Liver (tissue), 9 donors: ENCODE measurements around the gene TFDP1. TPM values are rescaled to one million over a fixed set of nuclear protein-coding genes. Genes with fewer than 3 reads are reported as not detected.

Experiments used
- DNase-seq: peaks from one replicate; pipeline ENCODE4 v3.0.0-alpha.2; 2017; ENCODE audit warnings: low spot score
- H3K27ac ChIP-seq, 2 donors: one replicate each; pipeline ENCODE4 v1.7.0; 2013; ENCODE audit warnings: inconsistent platforms in 2 of 2, low read length in 2 of 2, control low read depth in 1 of 2, low read depth in 1 of 2, mild to moderate bottlenecking in 1 of 2
- H3K27me3 ChIP-seq, 4 donors: one replicate each; pipeline versions ENCODE4 v1.6.1 to v1.7.0; 2013; ENCODE audit warnings: low read length in 3 of 4, inconsistent platforms in 1 of 4, mild to moderate bottlenecking in 1 of 4, moderate library complexity in 1 of 4; ENCODE audit not compliant: control insufficient read depth in 4 of 4, insufficient read depth in 4 of 4
- H3K36me3 ChIP-seq, 4 donors: one replicate each; pipeline versions ENCODE4 v1.6.1 to v1.7.0; 2013; ENCODE audit warnings: low read length in 3 of 4, mild to moderate bottlenecking in 3 of 4, low read depth in 1 of 4, moderate library complexity in 1 of 4; ENCODE audit not compliant: control insufficient read depth in 4 of 4, insufficient read depth in 3 of 4
- H3K4me1 ChIP-seq, 4 donors: one replicate each; pipeline versions ENCODE4 v1.6.1 to v1.7.0; 2013; ENCODE audit warnings: low read length in 3 of 4, mild to moderate bottlenecking in 3 of 4, moderate library complexity in 1 of 4; ENCODE audit not compliant: control insufficient read depth in 4 of 4, insufficient read depth in 4 of 4
- H3K4me3 ChIP-seq, 3 donors: one replicate each; pipeline versions ENCODE4 v1.6.1 to v1.7.0; 2013; ENCODE audit warnings: low read length in 3 of 3, control low read depth in 1 of 3, low read depth in 1 of 3, mild to moderate bottlenecking in 1 of 3
- H3K9ac ChIP-seq, 2 donors: one replicate each; pipeline ENCODE4 v1.7.0; 2013; ENCODE audit warnings: low read length in 2 of 2, mild to moderate bottlenecking in 2 of 2, moderate library complexity in 2 of 2, control low read depth in 1 of 2, low read depth in 1 of 2
- H3K9me3 ChIP-seq, 4 donors: one replicate each; pipeline versions ENCODE4 v1.6.1 to v1.7.0; 2013; ENCODE audit warnings: low read length in 3 of 4; ENCODE audit not compliant: control insufficient read depth in 4 of 4
- EGR1 ChIP-seq, 2 donors: IDR thresholded peaks; 2 replicates each; pipeline ENCODE4 v1.6.1; 2016 to 2018; ENCODE audit warnings: antibody characterized with exemption in 2 of 2, low read depth in 2 of 2
- FOXA1 ChIP-seq: IDR thresholded peaks from 2 replicates; pipeline ENCODE4 v1.6.1; 2016; ENCODE audit warnings: antibody characterized with exemption
- FOXA2 ChIP-seq: IDR thresholded peaks from 2 replicates; pipeline ENCODE4 v1.6.1; 2016; ENCODE audit warnings: antibody characterized with exemption
- GABPA ChIP-seq, 2 donors: IDR thresholded peaks in 1 of 2; conservative IDR thresholded peaks in 1 of 2; 2 replicates each; pipeline ENCODE4 v1.6.1; 2016; ENCODE audit warnings: antibody characterized with exemption in 2 of 2, mild to moderate bottlenecking in 1 of 2, moderate library complexity in 1 of 2
- HNF4A ChIP-seq, 2 donors: conservative IDR thresholded peaks; 2 replicates each; pipeline ENCODE4 v1.6.1; 2016; ENCODE audit warnings: antibody characterized with exemption in 2 of 2, mild to moderate bottlenecking in 2 of 2
- HNF4G ChIP-seq: IDR thresholded peaks from 2 replicates; pipeline ENCODE4 v1.6.1; 2016; ENCODE audit warnings: antibody characterized with exemption
- JUND ChIP-seq, 2 donors: IDR thresholded peaks; 2 replicates each; pipeline ENCODE4 v1.6.1; 2016; ENCODE audit warnings: antibody characterized with exemption in 2 of 2
- NR2F2 ChIP-seq: IDR thresholded peaks from 2 replicates; pipeline ENCODE4 v1.6.1; 2016; ENCODE audit warnings: antibody characterized with exemption
- RAD21 ChIP-seq, 2 donors: IDR thresholded peaks; 2 replicates each; pipeline ENCODE4 v1.6.1; 2016; ENCODE audit warnings: antibody characterized with exemption in 2 of 2, mild to moderate bottlenecking in 2 of 2
- REST ChIP-seq: IDR thresholded peaks from 2 replicates; pipeline ENCODE4 v1.6.1; 2016; ENCODE audit warnings: antibody characterized with exemption, mild to moderate bottlenecking
- RXRA ChIP-seq, 2 donors: IDR thresholded peaks; 2 replicates each; pipeline ENCODE4 v1.6.1; 2017 to 2018; ENCODE audit warnings: antibody characterized with exemption in 2 of 2, mild to moderate bottlenecking in 1 of 2
- SP1 ChIP-seq: IDR thresholded peaks from 2 replicates; pipeline ENCODE4 v1.6.1; 2018; ENCODE audit warnings: antibody characterized with exemption, mild to moderate bottlenecking
- TAF1 ChIP-seq: conservative IDR thresholded peaks from 2 replicates; pipeline ENCODE4 v1.6.1; 2016; ENCODE audit warnings: antibody characterized with exemption, mild to moderate bottlenecking
- YY1 ChIP-seq: IDR thresholded peaks from 2 replicates; pipeline ENCODE4 v1.6.1; 2016; ENCODE audit warnings: antibody characterized with exemption, mild to moderate bottlenecking
- WGBS: extraction: QIAGEN DNeasy Blood & Tissue Kit; methylation state at CpG from one replicate; pipeline ENCODE4 v1.1.7; 2013; 5-methylcytosine and 5-hydroxymethylcytosine counted together
- polyA plus RNA-seq, 2 donors: library from polyadenylated mRNA; stranded (reverse) in 1 of 2; unstranded in 1 of 2; fragments of 200-250 nt in 1 of 2; fragments of >200 nt in 1 of 2; fragmentation: Nextera tagmentation in 1 of 2; extraction: Ambion mirVana in 1 of 2; gene quantifications; one replicate each; pipeline versions ENCODE4 v1.2.1 to v1.2.3, GENCODE V29; 2013 to 2015
- total RNA-seq, 2 donors: library from RNA; depleted of rRNA; stranded (reverse); fragments of >200 nt; gene quantifications; one replicate each; pipeline ENCODE4 v1.2.3, GENCODE V29; 2014
- TF ChIP-seq, protein P1 (sequence below): fragments of 150-350 bp; IDR thresholded peaks from 2 replicates; pipeline ENCODE4 v1.5.1; 2017; ENCODE audit warnings: improper control_type of control experiment, low read depth, low read length; ENCODE audit not compliant: missing input control
- TF ChIP-seq, protein P2 (sequence below): IDR thresholded peaks from 2 replicates; pipeline ENCODE4 v1.6.1; 2016; ENCODE audit warnings: antibody characterized with exemption
- TF ChIP-seq, protein P3 (sequence below): IDR thresholded peaks from 2 replicates; pipeline ENCODE4 v1.6.1; 2016; ENCODE audit warnings: antibody characterized with exemption
- TF ChIP-seq, protein P4 (sequence below): IDR thresholded peaks from 2 replicates; pipeline ENCODE4 v1.6.1; 2016; ENCODE audit warnings: antibody characterized with exemption
- donor health status: healthy.
- donor health status: healthy.
- donor health status: healthy.
- donor health status: healthy.
- donor health status: healthy.

Gene TFDP1
- total and polyA plus RNA-seq, 4 donors: 9.9 to 140 (median 17.8) TPM

GRCh38 chr13:113551081-113552000, 33.2 kb upstream of the TFDP1 start:
- 89% methylated on average over 16 of the region's 16 CpGs for WGBS
- no peak for TF ChIP-seq FOXA2
- no peak overlapping the region for H3K4me3 ChIP-seq
- H3K9me3 ChIP-seq: no peaks in the 10 kb centered on the region
- DNase-seq: peak; percentile 28
- H3K27me3 ChIP-seq: no peaks in the 10 kb centered on the region
- H3K36me3 ChIP-seq: peaks cover 0 to 8% (median 3%) of the 10 kb centered on the region in 4 donors
- no peak overlapping the region for H3K27ac ChIP-seq
- peaks cover 0 to 4% (median 1%) of the 10 kb centered on the region in 4 donors for H3K4me1 ChIP-seq
- H3K9ac ChIP-seq: no peak overlapping the region

DNA sequence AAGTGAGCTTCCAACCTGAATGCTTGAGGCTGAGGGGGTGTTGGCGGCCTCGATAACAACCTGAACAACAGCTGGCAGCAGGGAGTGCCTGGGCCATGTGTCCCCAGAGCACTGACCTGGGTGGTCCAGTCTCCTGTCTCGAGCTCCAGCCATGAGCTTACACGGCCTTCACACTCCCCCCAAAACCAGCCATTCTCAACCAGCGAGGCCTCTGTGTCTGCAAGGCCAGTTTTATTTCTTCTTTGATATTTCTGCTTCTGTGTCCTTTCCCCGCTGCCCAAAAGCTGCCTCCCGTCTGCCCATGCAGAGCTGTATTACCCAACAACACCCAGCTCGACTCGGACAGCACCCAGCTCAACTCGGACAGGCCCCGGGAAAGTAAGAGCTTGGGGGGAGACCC, 32.5 kb upstream of the TFDP1 start:
- TF ChIP-seq FOXA2 (no peak), EGR1 (IDR thresholded peaks at IDR 0.05; ENCODE audit: low read depth in 2 of 2) (no peak), HNF4A (conservative IDR thresholded peaks at IDR 0.05) (no peak), REST (no peak), JUND (IDR thresholded peaks at IDR 0.05) (no peak), RXRA (IDR thresholded peaks at IDR 0.05) (no peak), SP1 (no peak), NR2F2 (no peak), FOXA1 (no peak), HNF4G (no peak), GABPA (IDR thresholded peaks at IDR 0.05 in 1 of 2, conservative IDR thresholded peaks at IDR 0.05 in 1 of 2) (no peak), YY1 (no peak), TAF1 (no peak), RAD21 (IDR thresholded peaks at IDR 0.05) (no peak)
- TF ChIP-seq, protein P1, sequence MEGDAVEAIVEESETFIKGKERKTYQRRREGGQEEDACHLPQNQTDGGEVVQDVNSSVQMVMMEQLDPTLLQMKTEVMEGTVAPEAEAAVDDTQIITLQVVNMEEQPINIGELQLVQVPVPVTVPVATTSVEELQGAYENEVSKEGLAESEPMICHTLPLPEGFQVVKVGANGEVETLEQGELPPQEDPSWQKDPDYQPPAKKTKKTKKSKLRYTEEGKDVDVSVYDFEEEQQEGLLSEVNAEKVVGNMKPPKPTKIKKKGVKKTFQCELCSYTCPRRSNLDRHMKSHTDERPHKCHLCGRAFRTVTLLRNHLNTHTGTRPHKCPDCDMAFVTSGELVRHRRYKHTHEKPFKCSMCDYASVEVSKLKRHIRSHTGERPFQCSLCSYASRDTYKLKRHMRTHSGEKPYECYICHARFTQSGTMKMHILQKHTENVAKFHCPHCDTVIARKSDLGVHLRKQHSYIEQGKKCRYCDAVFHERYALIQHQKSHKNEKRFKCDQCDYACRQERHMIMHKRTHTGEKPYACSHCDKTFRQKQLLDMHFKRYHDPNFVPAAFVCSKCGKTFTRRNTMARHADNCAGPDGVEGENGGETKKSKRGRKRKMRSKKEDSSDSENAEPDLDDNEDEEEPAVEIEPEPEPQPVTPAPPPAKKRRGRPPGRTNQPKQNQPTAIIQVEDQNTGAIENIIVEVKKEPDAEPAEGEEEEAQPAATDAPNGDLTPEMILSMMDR: no peak
- TF ChIP-seq, protein P2, sequence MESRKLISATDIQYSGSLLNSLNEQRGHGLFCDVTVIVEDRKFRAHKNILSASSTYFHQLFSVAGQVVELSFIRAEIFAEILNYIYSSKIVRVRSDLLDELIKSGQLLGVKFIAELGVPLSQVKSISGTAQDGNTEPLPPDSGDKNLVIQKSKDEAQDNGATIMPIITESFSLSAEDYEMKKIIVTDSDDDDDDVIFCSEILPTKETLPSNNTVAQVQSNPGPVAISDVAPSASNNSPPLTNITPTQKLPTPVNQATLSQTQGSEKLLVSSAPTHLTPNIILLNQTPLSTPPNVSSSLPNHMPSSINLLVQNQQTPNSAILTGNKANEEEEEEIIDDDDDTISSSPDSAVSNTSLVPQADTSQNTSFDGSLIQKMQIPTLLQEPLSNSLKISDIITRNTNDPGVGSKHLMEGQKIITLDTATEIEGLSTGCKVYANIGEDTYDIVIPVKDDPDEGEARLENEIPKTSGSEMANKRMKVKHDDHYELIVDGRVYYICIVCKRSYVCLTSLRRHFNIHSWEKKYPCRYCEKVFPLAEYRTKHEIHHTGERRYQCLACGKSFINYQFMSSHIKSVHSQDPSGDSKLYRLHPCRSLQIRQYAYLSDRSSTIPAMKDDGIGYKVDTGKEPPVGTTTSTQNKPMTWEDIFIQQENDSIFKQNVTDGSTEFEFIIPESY: no peak
- TF ChIP-seq, protein P3, sequence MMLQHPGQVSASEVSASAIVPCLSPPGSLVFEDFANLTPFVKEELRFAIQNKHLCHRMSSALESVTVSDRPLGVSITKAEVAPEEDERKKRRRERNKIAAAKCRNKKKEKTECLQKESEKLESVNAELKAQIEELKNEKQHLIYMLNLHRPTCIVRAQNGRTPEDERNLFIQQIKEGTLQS: no peak
- TF ChIP-seq, protein P4, sequence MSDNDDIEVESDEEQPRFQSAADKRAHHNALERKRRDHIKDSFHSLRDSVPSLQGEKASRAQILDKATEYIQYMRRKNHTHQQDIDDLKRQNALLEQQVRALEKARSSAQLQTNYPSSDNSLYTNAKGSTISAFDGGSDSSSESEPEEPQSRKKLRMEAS: no peak
- Histone ChIP-seq H3K4me3 (no peak overlapping the region), H3K27ac (no peak overlapping the region), H3K4me1 (peaks cover 0 to 4% (median 1%) of the 10 kb centered on the region in 4 donors), H3K9me3 (no peaks in the 10 kb centered on the region), H3K36me3 (peaks cover 0 to 8% (median 3%) of the 10 kb centered on the region in 4 donors), H3K9ac (no peak overlapping the region), H3K27me3 (no peaks in the 10 kb centered on the region)
- WGBS: 97% methylated on average over 11 of the region's 11 CpGs
- no peak for DNase-seq
